HepG2 (cell line): ENCODE measurements around the gene CUL7. TPM values are rescaled to one million over a fixed set of nuclear protein-coding genes. Genes with fewer than 3 reads are reported as not detected.

Experiments used
- CAMTA2 ChIP-seq: sonication (generic); formaldehyde crosslinking; IDR thresholded peaks from 2 replicates; pipeline ENCODE4 v1.4.0; 2020; ENCODE audit warnings: mild to moderate bottlenecking, missing genetic modification reagents, borderline replicate concordance
- CENPT ChIP-seq: sonication (generic); formaldehyde crosslinking; IDR thresholded peaks from 2 replicates; pipeline ENCODE4 v1.8.0; 2022; ENCODE audit warnings: low read depth, mild to moderate bottlenecking, moderate library complexity, missing genetic modification reagents
- HHEX ChIP-seq: IDR thresholded peaks from 2 replicates; pipeline ENCODE4 v1.6.1; 2016; ENCODE audit warnings: control low read depth
- HIVEP1 ChIP-seq: sonication (generic); formaldehyde crosslinking; IDR thresholded peaks from 2 replicates; pipeline ENCODE4 v1.4.0; 2020; ENCODE audit warnings: mild to moderate bottlenecking, missing genetic modification reagents
- PAXIP1 ChIP-seq: sonication (generic); formaldehyde crosslinking; conservative IDR thresholded peaks from 2 replicates; pipeline ENCODE4 v1.4.0; 2020; ENCODE audit warnings: mild to moderate bottlenecking, missing genetic modification reagents, moderate library complexity
- PHF8 ChIP-seq: sonication (generic); formaldehyde crosslinking; IDR thresholded peaks from 2 replicates; pipeline ENCODE4 v1.5.0; 2020; ENCODE audit warnings: missing genetic modification reagents
- POGK ChIP-seq: sonication (generic); formaldehyde crosslinking; conservative IDR thresholded peaks from 2 replicates; pipeline ENCODE4 v1.8.0; 2022; ENCODE audit warnings: mild to moderate bottlenecking, moderate library complexity, missing genetic modification reagents
- RBM22 ChIP-seq: fragments of 200-400 bp; formaldehyde crosslinking; optimal IDR thresholded peaks from 2 replicates; pipeline ENCODE3; 2017; ENCODE audit warnings: mild to moderate bottlenecking, low read length, moderate library complexity
- REL ChIP-seq: sonication (generic); formaldehyde crosslinking; conservative IDR thresholded peaks from 2 replicates; pipeline ENCODE4 v1.8.0; 2022; ENCODE audit warnings: mild to moderate bottlenecking, missing genetic modification reagents, moderate library complexity
- ZNF253 ChIP-seq: sonication (generic); formaldehyde crosslinking; IDR thresholded peaks from 2 replicates; pipeline ENCODE4 v1.8.0; 2022; ENCODE audit warnings: mild to moderate bottlenecking, missing genetic modification reagents, borderline replicate concordance
- ZNF274 ChIP-seq: sonication (generic); formaldehyde crosslinking; IDR thresholded peaks from 2 replicates; pipeline ENCODE4 v1.5.1; 2020; ENCODE audit warnings: mild to moderate bottlenecking, missing genetic modification reagents
- ZNF572 ChIP-seq: sonication (generic); formaldehyde crosslinking; IDR thresholded peaks from 2 replicates; pipeline ENCODE4 v1.5.1; 2020; ENCODE audit warnings: mild to moderate bottlenecking, missing genetic modification reagents
- ZNF574 ChIP-seq: sonication (generic); formaldehyde crosslinking; IDR thresholded peaks from 2 replicates; pipeline ENCODE4 v1.4.0; 2020; ENCODE audit warnings: missing genetic modification reagents
- ZNF709 ChIP-seq: sonication (generic); formaldehyde crosslinking; IDR thresholded peaks from 2 replicates; pipeline ENCODE4 v1.5.0; 2020; ENCODE audit warnings: mild to moderate bottlenecking, missing genetic modification reagents
- ZNF878 ChIP-seq: sonication (generic); formaldehyde crosslinking; IDR thresholded peaks from 2 replicates; pipeline ENCODE4 v1.8.1; 2023; ENCODE audit warnings: mild to moderate bottlenecking, missing genetic modification reagents, moderate library complexity
- ZSCAN22 ChIP-seq: sonication (generic); formaldehyde crosslinking; IDR thresholded peaks from 2 replicates; pipeline ENCODE4 v1.4.0; 2020; ENCODE audit warnings: mild to moderate bottlenecking, missing genetic modification reagents
- ZSCAN31 ChIP-seq: sonication (generic); formaldehyde crosslinking; IDR thresholded peaks from 2 replicates; pipeline ENCODE4 v1.5.0; 2020; ENCODE audit warnings: low read depth, mild to moderate bottlenecking, missing genetic modification reagents
- ZSCAN5A ChIP-seq: sonication (generic); formaldehyde crosslinking; IDR thresholded peaks from 2 replicates; pipeline ENCODE4 v1.8.0; 2022; ENCODE audit warnings: mild to moderate bottlenecking, missing genetic modification reagents, borderline replicate concordance
- polyA plus RNA-seq, 8 experiments: library from polyadenylated mRNA; depleted of rRNA in 3 of 8; stranded (reverse) in 7 of 8; unstranded in 1 of 8; fragments of >200 nt; fragmentation: Illumina TruSeq in 4 of 8; extraction: Trizol in 4 of 8; gene quantifications; 2 replicates each; pipeline versions ENCODE4 v1.2.1 to v1.2.3, GENCODE V29; 2011 to 2016; ENCODE audit warnings: low read depth in 4 of 8, missing spikeins in 1 of 8, mixed read lengths in 1 of 8; ENCODE audit not compliant: insufficient read depth in 1 of 8
- total RNA-seq, 5 experiments: library from RNA; depleted of rRNA; stranded (reverse); fragments of >200 nt; fragmentation: Illumina TruSeq; extraction: Trizol; gene quantifications; 2 replicates each; pipeline ENCODE4 v1.2.3, GENCODE V29; 2016; ENCODE audit warnings: low read depth in 1 of 5

The CUL7 gene
- total and polyA plus RNA-seq, 2 of the 13 experiments (the other 11 are each of a cell fraction or from before 2014, with no cell fraction given): 32.0 to 60.7 TPM

- 0 out of 2 replicates have a peak, but pooled peaks have one; percentile 5 for TF ChIP-seq PAXIP1
- TF ChIP-seq REL: peak; percentile 73; the same call in 1 of the 2 replicates
- peak; percentile 57; the same call in 1 of the 2 replicates for TF ChIP-seq ZSCAN5A (CRISPR knock-in tag)
- TF ChIP-seq PHF8 (CRISPR knock-in tag): peak; percentile 82
- peak; percentile 78 for TF ChIP-seq RBM22
- TF ChIP-seq HHEX: no peak
- 0 out of 2 replicates have a peak, but pooled peaks have one; percentile 85 for TF ChIP-seq POGK
- peak; percentile 90 for TF ChIP-seq CAMTA2 (CRISPR knock-in tag)
- peak; percentile 67; the same call in 1 of the 2 replicates for TF ChIP-seq CENPT (CRISPR knock-in tag)
- TF ChIP-seq ZNF709 (CRISPR knock-in tag): no peak
- TF ChIP-seq ZNF274: peak; percentile 82; the same call in 1 of the 2 replicates
- TF ChIP-seq ZNF572 (CRISPR knock-in tag): 0 out of 2 replicates have a peak, but pooled peaks have one; percentile 17
- peak; percentile 44; the same call in 1 of the 2 replicates for TF ChIP-seq ZNF878 (CRISPR knock-in tag)
- 0 out of 2 replicates have a peak, but pooled peaks have one; percentile 60 for TF ChIP-seq ZSCAN31 (CRISPR knock-in tag)
- TF ChIP-seq ZSCAN22: no peak
- TF ChIP-seq HIVEP1 (CRISPR knock-in tag): peak; percentile 92; the same call in 1 of the 2 replicates
- peak; percentile 86 for TF ChIP-seq ZNF574 (CRISPR knock-in tag)
- TF ChIP-seq ZNF253 (CRISPR knock-in tag): peak; percentile 81; the same call in 1 of the 2 replicates
Observed at GRCh38 chr6:43021270-43022047, 32.2 kb downstream of the CUL7 start, which contains the start of gene RRP36 (continued).
